Psoas muscle (tissue), 8 donors: ENCODE data around the gene INO80. TPM values are rescaled to one million over a fixed set of nuclear protein-coding genes. Genes with fewer than 3 reads are reported as not detected.

Experiments
- ATAC-seq, 4 donors: fragments of 200-7000 bp; cut with Tn5 transposase; one replicate each; pipeline ENCODE4 v1.9.1; 2020; ENCODE audit warnings: moderate library complexity in 3 of 4, mild to moderate bottlenecking in 2 of 4
- DNase-seq, 2 donors: peaks; one replicate each; pipeline ENCODE4 v3.0.0-alpha.2; 2020
- H3K27ac ChIP-seq: fragments of 200-600 bp; one replicate; pipeline ENCODE4 v1.8.0; 2022
- H3K27me3 ChIP-seq, 3 donors: fragments of 200-600 bp in 1 of 3; one replicate each; pipeline versions ENCODE4 v1.6.1 to v1.8.0; 2013 to 2022; ENCODE audit warnings: low read length in 2 of 3, mild to moderate bottlenecking in 2 of 3, moderate library complexity in 1 of 3; ENCODE audit not compliant: insufficient read depth in 3 of 3
- H3K36me3 ChIP-seq, 2 donors: fragments of 200-600 bp in 1 of 2; one replicate each; pipeline versions ENCODE4 v1.6.1 to v1.8.0; 2013 to 2022; ENCODE audit warnings: low read depth in 1 of 2, mild to moderate bottlenecking in 1 of 2, moderate library complexity in 1 of 2; ENCODE audit not compliant: insufficient read depth in 1 of 2
- H3K4me1 ChIP-seq: fragments of 200-600 bp; one replicate; pipeline ENCODE4 v1.8.0; 2022
- H3K4me3 ChIP-seq: fragments of 200-600 bp; one replicate; pipeline ENCODE4 v1.8.0; 2022; ENCODE audit warnings: mild to moderate bottlenecking
- H3K9me3 ChIP-seq: fragments of 200-600 bp; one replicate; pipeline ENCODE4 v1.8.0; 2022
- WGBS, 3 donors: extraction: QIAGEN DNeasy Blood & Tissue Kit; methylation state at CpG; one replicate each; pipeline versions ENCODE4 v1.1.6 to v1.1.7; 2013; 5-methylcytosine and 5-hydroxymethylcytosine counted together
- intact Hi-C, 2 donors: fragments of 100-400 bp; cut with DNase I; formaldehyde crosslinking; loops; one replicate each; pipeline versions ENCODE4 v1.11.0 to v1.14.2; 2022
- polyA plus RNA-seq, 3 donors: library from polyadenylated mRNA; stranded (reverse); fragments of 200-250 nt; gene quantifications; one replicate each; pipeline ENCODE4 v1.2.3, GENCODE V29; 2013
- total RNA-seq, 4 donors: library from RNA; stranded (reverse); fragmentation: NEBNext Ultra II Directional in 2 of 4; extraction: Animal tissue kit (Norgen Biotek cat#: 25700) in 2 of 4; gene quantifications; one replicate each; pipeline versions ENCODE4 v1.2.1 to v1.2.4, GENCODE V29; 2021 to 2023
- TF ChIP-seq, protein P1 (sequence below): fragments of 200-600 bp; IDR thresholded peaks from one replicate; pipeline ENCODE4 v1.8.0; 2022; ENCODE audit warnings: antibody characterized with exemption
- donor health status: healthy with polysubstance abuse.
- donor health status: DM: no; HTN: no; CAD: no; lungs with moderate emphysema.
- donor health status: Bipolar disorder and iron deficiency.
- donor health status: healthy.
- donor health status: DM: yes; HTN: yes; CAD: no.
- donor health status: DM: no; HTN: no; CAD: no.
- donor health status: DM: no; HTN: no; CAD: no.
- donor health status: DM: yes; HTN: yes; CAD: no.

Gene INO80
- total and polyA plus RNA-seq, 7 donors = 12.4 to 30.5 (median 20.1) TPM

DNA sequence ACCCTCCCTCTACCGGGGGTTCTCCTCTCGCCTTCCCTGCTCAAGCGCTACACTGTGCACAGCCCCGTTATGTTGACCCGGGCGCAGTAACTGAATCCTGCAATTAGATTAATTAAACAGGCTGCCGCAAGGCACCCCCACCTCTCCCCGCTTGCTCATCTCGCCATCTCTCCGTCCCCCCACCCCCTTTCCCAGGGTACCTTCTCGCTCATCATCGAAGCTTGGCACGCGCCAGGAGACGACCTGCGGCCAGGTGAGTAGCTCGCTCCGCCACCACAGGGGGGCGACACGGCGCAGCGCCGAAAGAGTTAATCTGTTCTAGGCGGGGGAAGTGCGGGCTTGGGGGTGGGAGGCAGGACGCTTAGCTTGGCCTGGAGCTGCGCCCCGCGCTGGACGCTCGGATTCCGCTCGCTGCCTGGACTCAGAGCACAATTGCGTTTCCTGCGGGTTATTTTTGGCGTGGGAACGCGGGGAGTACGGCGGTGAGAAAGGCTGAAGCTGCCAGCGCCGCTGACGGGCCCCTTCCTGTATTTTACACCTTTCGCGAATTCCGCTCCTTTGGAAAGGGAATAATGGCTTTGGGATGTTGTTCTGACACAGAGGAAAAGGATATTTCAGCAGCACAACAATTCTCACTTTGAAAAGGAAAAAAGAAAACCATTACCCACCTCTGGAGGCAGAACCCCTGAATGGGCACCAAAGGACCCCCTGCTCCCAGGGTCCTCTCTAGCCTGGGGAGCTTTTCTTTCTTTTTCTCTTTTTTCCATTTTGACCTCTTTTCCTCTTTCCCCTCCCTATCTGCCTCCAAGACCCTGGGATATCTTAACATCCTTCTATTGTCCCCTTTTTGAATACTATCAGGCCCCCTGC lies 185.4 kb downstream of the INO80 start:
- intact Hi-C loops = no loop called here
- WGBS, 3 donors = 1 to 2% (median 1%) methylated on average over 46 of the region's 46 CpGs
- ATAC-seq = peak; percentile 16 to 59 (median 46)
- Histone ChIP-seq H3K4me3 (peak overlapping the region; percentile 66), H3K27me3 (peaks cover 0 to 71% (median 17%) of the 10 kb centered on the region in 3 donors), H3K4me1 (peaks cover 41% of the 10 kb centered on the region), H3K27ac (peak overlapping the region; percentile 21), H3K36me3 (no peaks in the 10 kb centered on the region), H3K9me3 (no peaks in the 10 kb centered on the region)
- DNase-seq = peak; percentile 57 to 74
- TF ChIP-seq, protein P1, sequence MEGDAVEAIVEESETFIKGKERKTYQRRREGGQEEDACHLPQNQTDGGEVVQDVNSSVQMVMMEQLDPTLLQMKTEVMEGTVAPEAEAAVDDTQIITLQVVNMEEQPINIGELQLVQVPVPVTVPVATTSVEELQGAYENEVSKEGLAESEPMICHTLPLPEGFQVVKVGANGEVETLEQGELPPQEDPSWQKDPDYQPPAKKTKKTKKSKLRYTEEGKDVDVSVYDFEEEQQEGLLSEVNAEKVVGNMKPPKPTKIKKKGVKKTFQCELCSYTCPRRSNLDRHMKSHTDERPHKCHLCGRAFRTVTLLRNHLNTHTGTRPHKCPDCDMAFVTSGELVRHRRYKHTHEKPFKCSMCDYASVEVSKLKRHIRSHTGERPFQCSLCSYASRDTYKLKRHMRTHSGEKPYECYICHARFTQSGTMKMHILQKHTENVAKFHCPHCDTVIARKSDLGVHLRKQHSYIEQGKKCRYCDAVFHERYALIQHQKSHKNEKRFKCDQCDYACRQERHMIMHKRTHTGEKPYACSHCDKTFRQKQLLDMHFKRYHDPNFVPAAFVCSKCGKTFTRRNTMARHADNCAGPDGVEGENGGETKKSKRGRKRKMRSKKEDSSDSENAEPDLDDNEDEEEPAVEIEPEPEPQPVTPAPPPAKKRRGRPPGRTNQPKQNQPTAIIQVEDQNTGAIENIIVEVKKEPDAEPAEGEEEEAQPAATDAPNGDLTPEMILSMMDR = peak; percentile 43

DNA sequence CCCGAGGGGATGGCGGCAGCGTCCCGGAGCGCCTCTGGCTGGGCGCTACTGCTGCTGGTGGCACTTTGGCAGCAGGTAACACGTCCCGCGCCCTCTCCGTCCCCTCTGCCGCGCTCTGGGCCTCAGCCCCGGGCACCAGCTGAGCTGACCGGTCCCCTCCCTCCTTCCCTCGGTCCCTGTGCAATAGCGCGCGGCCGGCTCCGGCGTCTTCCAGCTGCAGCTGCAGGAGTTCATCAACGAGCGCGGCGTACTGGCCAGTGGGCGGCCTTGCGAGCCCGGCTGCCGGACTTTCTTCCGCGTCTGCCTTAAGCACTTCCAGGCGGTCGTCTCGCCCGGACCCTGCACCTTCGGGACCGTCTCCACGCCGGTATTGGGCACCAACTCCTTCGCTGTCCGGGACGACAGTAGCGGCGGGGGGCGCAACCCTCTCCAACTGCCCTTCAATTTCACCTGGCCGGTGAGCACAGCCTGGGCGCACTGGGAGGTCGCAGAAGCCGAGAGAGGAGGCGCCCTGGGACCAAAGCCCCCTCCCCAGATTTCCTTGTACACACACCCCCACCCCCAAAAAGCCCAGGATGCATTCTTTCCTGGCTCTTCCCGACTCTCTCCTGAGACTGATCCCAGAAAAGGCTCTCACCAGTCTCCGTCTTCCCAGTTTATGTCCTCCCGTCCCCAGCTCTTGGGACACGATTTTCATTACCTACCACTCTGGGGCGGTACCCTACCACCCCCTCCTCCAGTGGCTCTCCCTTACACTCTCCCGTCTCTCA lies 186.2 kb downstream of the INO80 start:
- peak; percentile 35 to 70 (median 60) for ATAC-seq
- TF ChIP-seq, protein P1 = no peak
- intact Hi-C loops = no loop called here
- Histone ChIP-seq H3K27me3 (peaks cover 0 to 75% (median 20%) of the 10 kb centered on the region in 3 donors), H3K27ac (peak overlapping the region; percentile 37), H3K4me3 (peak overlapping the region; percentile 66), H3K9me3 (no peaks in the 10 kb centered on the region), H3K4me1 (peaks cover 41% of the 10 kb centered on the region), H3K36me3 (no peaks in the 10 kb centered on the region)
- WGBS, 3 donors = 1 to 2% (median 1%) methylated on average over 37 to 56 of the region's 56 CpGs
- DNase-seq = peak; percentile 53 to 80

Other genes with a start within 250 kb of the INO80 start
- gene RHOV, start 242.0 kb downstream of the INO80 start, total RNA-seq = not detected
- gene RHOV, start 242.0 kb downstream of the INO80 start, polyA plus RNA-seq = under 1 TPM in 2 of 3 donors, not detected in 1; 0.10 to 0.23 TPM
- gene VPS18, start 221.8 kb downstream of the INO80 start, total RNA-seq = 10 to 100 TPM in 3 of 4 donors, 1 to 10 TPM in 1; 8.1 to 20.5 (median 16.3) TPM
- gene VPS18, start 221.8 kb downstream of the INO80 start, polyA plus RNA-seq = 10 to 100 TPM in 2 of 3 donors, 1 to 10 TPM in 1; 8.4 to 16.9 (median 12.3) TPM
- gene DLL4, start 186.9 kb downstream of the INO80 start, total RNA-seq = 10 to 100 TPM in 1 of 4 donors, 1 to 10 TPM in 3; 7.2 to 13.1 (median 9.2) TPM
- gene DLL4, start 186.9 kb downstream of the INO80 start, polyA plus RNA-seq = 1 to 10 TPM; 4.0 to 6.1 (median 6.0) TPM
- 100 to 1,000 TPM in 2 of 4 donors, 10 to 100 TPM in 1, 1 to 10 TPM in 1; 3.7 to 243 (median 96.3) TPM for gene CHAC1, start 162.8 kb downstream of the INO80 start, total RNA-seq
- 100 to 1,000 TPM in 1 of 3 donors, 10 to 100 TPM in 2; 14.0 to 129 (median 49.0) TPM for gene CHAC1, start 162.8 kb downstream of the INO80 start, polyA plus RNA-seq
- not detected for gene EXD1, start 114.5 kb upstream of the INO80 start, total RNA-seq
- gene EXD1, start 114.5 kb upstream of the INO80 start, polyA plus RNA-seq = under 1 TPM in 1 of 3 donors, not detected in 2; 0.43 TPM
- gene CHP1, start 115.0 kb upstream of the INO80 start, total RNA-seq = 100 to 1,000 TPM; 103 to 194 (median 137) TPM
- 10 to 100 TPM; 53.6 to 92.1 (median 63.7) TPM for gene CHP1, start 115.0 kb upstream of the INO80 start, polyA plus RNA-seq
- 1 to 10 TPM in 3 of 4 donors, under 1 TPM in 1; 0.89 to 5.4 (median 2.5) TPM for gene OIP5, start 216.3 kb upstream of the INO80 start, total RNA-seq
- gene OIP5, start 216.3 kb upstream of the INO80 start, polyA plus RNA-seq = 1 to 10 TPM in 2 of 3 donors, under 1 TPM in 1; 0.31 to 2.4 (median 1.8) TPM
- gene NUSAP1, start 216.6 kb upstream of the INO80 start, total RNA-seq = 1 to 10 TPM; 2.1 to 4.6 (median 2.9) TPM
- 1 to 10 TPM; 1.0 to 5.6 (median 1.6) TPM for gene NUSAP1, start 216.6 kb upstream of the INO80 start, polyA plus RNA-seq